ENCODE results near the gene CEP78.

The CEP78 gene

DNA sequence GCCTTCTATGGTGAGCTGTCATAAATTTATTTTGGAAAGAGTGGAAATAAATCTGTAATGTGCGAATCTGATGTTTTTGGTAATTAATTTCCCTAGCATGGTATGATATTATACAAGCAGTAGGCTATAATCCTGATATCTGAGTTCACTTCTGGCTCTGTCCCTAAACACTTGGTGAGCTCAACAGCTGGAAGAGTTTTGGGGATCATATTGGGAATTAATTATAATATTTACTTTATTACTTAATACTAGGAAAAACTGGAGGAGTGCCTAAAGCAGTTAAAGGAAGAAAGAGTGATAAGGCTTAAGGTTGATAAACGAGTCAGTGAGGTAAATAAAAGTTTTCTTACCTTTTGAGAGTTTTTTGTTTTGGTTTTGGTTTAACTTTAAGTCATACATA is 26.8 kb downstream of the CEP78 start:
- H3K79me2 ChIP-seq (ENCODE audit: control insufficient read depth, insufficient read depth, low read length), result no peaks in the 10 kb centered on the region
- H4K5ac ChIP-seq (ENCODE audit: low read length), result no peak overlapping the region
- no peak overlapping the region for H3K9ac ChIP-seq (ENCODE audit: low read length)
- no peaks in the 10 kb centered on the region for H3K36me3 ChIP-seq (ENCODE audit: control insufficient read depth, insufficient read depth, low read length)
- no peak overlapping the region for H2AK5ac ChIP-seq (ENCODE audit: low read length)
- H3K56ac ChIP-seq (ENCODE audit: low read length), result no peak overlapping the region
- H2BK5ac ChIP-seq (ENCODE audit: low read length), result no peak overlapping the region
- no peak overlapping the region for H3K23ac ChIP-seq (ENCODE audit: low read length)
- H3K4ac ChIP-seq (ENCODE audit: low read depth, low read length), result no peak overlapping the region
- no peaks in the 10 kb centered on the region for H3K4me1 ChIP-seq (ENCODE audit: control insufficient read depth, low read depth, low read length)
- WGBS (ENCODE audit: extremely low coverage, insufficient coverage, low lambda C conversion rate), result no CpG with 5 or more reads among the region's 2 CpGs
- H2BK15ac ChIP-seq (replicated peaks; ENCODE audit: low read depth), result no peak overlapping the region
- H4K8ac ChIP-seq (ENCODE audit: low read depth, low read length), result no peak overlapping the region
- no peaks in the 10 kb centered on the region for H3K27me3 ChIP-seq (ENCODE audit: insufficient read depth, low read length, poor library complexity)
- H2BK120ac ChIP-seq (ENCODE audit: low read depth, low read length), result no peak overlapping the region
- H3K4me2 ChIP-seq (ENCODE audit: low read length), result no peak overlapping the region
- H3K4me3 ChIP-seq (ENCODE audit: low read length), result no peak overlapping the region
- DNase-seq, result no peak
- no peak overlapping the region for H3K18ac ChIP-seq (ENCODE audit: low read length)
- H3K27ac ChIP-seq (ENCODE audit: low read depth, low read length), result no peak overlapping the region
- no peaks in the 10 kb centered on the region for H3K79me1 ChIP-seq (ENCODE audit: low read length)

DNA sequence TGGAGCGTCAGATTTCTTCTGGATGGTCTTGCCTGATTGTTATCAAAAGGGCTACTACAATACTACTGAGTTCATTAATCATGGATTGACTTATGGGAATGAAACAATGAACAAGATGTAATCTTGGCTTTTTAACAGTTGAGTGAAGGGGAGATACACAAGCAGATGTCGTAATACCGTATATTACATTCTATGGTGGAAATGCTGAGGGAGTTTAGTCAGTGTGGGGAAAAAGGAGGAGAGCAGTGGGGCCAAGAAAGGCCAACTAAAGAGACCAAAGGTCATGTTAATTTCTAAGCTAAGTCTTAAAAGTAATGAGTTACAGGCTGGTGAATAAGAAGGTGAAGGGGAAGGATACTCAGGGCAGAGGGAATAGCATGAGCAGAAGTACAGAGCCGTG is 32.0 kb downstream of the CEP78 start:
- no peak overlapping the region for H2BK5ac ChIP-seq (ENCODE audit: low read length)
- no peak overlapping the region for H3K23ac ChIP-seq (ENCODE audit: low read length)
- WGBS (ENCODE audit: extremely low coverage, insufficient coverage, low lambda C conversion rate), result no CpG with 5 or more reads among the region's 4 CpGs
- no peak for DNase-seq
- no peaks in the 10 kb centered on the region for H3K4me1 ChIP-seq (ENCODE audit: control insufficient read depth, low read depth, low read length)
- H3K4me3 ChIP-seq (ENCODE audit: low read length), result no peak overlapping the region
- no peaks in the 10 kb centered on the region for H3K79me1 ChIP-seq (ENCODE audit: low read length)
- H3K27ac ChIP-seq (ENCODE audit: low read depth, low read length), result no peak overlapping the region
- H3K9ac ChIP-seq (ENCODE audit: low read length), result no peak overlapping the region
- no peak overlapping the region for H3K56ac ChIP-seq (ENCODE audit: low read length)
- H3K27me3 ChIP-seq (ENCODE audit: insufficient read depth, low read length, poor library complexity), result no peaks in the 10 kb centered on the region
- H3K4ac ChIP-seq (ENCODE audit: low read depth, low read length), result no peak overlapping the region
- no peak overlapping the region for H3K4me2 ChIP-seq (ENCODE audit: low read length)
- no peak overlapping the region for H4K8ac ChIP-seq (ENCODE audit: low read depth, low read length)
- no peaks in the 10 kb centered on the region for H3K79me2 ChIP-seq (ENCODE audit: control insufficient read depth, insufficient read depth, low read length)
- peaks cover 4% of the 10 kb centered on the region for H3K36me3 ChIP-seq (ENCODE audit: control insufficient read depth, insufficient read depth, low read length)
- H2AK5ac ChIP-seq (ENCODE audit: low read length), result no peak overlapping the region
- no peak overlapping the region for H3K18ac ChIP-seq (ENCODE audit: low read length)
- no peak overlapping the region for H2BK120ac ChIP-seq (ENCODE audit: low read depth, low read length)
- H4K5ac ChIP-seq (ENCODE audit: low read length), result no peak overlapping the region
- H2BK15ac ChIP-seq (replicated peaks; ENCODE audit: low read depth), result no peak overlapping the region

DNA sequence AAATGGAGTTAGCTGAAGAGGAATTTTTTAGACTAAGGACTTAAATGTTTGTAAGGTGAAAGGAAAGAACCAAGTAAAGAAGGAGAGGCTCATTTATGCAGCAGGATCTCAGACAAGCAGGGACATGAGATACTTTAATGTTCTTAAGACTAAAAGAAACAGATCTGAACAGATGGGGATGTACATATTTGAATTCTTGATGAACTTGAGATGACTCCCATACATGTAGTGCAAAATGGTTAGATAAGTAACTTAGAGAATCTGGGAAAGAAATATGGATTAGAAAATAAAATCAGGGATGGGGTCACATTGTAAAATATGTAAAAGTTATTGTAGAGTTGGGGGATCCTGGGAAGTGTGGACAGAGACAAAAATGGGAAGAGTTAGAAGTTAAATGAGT is 33.9 kb downstream of the CEP78 start:
- H3K79me1 ChIP-seq (ENCODE audit: low read length), result no peaks in the 10 kb centered on the region
- no peak overlapping the region for H3K27ac ChIP-seq (ENCODE audit: low read depth, low read length)
- H3K4me3 ChIP-seq (ENCODE audit: low read length), result no peak overlapping the region
- H3K36me3 ChIP-seq (ENCODE audit: control insufficient read depth, insufficient read depth, low read length), result peaks cover 4% of the 10 kb centered on the region
- H3K4ac ChIP-seq (ENCODE audit: low read depth, low read length), result no peak overlapping the region
- H4K8ac ChIP-seq (ENCODE audit: low read depth, low read length), result no peak overlapping the region
- no peak overlapping the region for H3K4me2 ChIP-seq (ENCODE audit: low read length)
- no peak overlapping the region for H3K56ac ChIP-seq (ENCODE audit: low read length)
- no peak for DNase-seq
- no peak overlapping the region for H2AK5ac ChIP-seq (ENCODE audit: low read length)
- no peak overlapping the region for H2BK5ac ChIP-seq (ENCODE audit: low read length)
- no peaks in the 10 kb centered on the region for H3K4me1 ChIP-seq (ENCODE audit: control insufficient read depth, low read depth, low read length)
- no peak overlapping the region for H2BK120ac ChIP-seq (ENCODE audit: low read depth, low read length)
- no peak overlapping the region for H3K18ac ChIP-seq (ENCODE audit: low read length)
- no peaks in the 10 kb centered on the region for H3K79me2 ChIP-seq (ENCODE audit: control insufficient read depth, insufficient read depth, low read length)
- H4K5ac ChIP-seq (ENCODE audit: low read length), result no peak overlapping the region
- no peaks in the 10 kb centered on the region for H3K27me3 ChIP-seq (ENCODE audit: insufficient read depth, low read length, poor library complexity)
- no peak overlapping the region for H3K9ac ChIP-seq (ENCODE audit: low read length)
- H2BK15ac ChIP-seq (replicated peaks; ENCODE audit: low read depth), result no peak overlapping the region
- no peak overlapping the region for H3K23ac ChIP-seq (ENCODE audit: low read length)

DNA sequence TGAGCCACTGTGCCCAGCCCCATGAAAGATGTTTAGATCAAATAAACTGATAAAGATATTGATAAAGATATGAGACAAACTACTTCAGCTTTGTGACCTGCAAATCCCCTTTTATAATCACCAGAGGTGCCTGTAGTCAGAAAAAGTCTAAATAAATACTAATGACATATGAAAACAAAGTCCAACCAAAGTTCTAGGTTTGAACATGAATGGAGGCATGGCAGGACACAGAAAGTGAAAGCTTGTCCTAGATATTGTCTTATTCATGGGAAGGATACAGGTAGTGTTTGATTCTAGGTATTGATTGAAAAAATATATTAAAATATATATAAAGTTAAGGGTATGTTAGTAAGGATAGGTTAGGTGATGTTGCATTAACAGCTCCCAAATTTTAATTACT is 36.4 kb downstream of the CEP78 start:
- H3K36me3 ChIP-seq (ENCODE audit: control insufficient read depth, insufficient read depth, low read length), result peaks cover 4% of the 10 kb centered on the region

DNA sequence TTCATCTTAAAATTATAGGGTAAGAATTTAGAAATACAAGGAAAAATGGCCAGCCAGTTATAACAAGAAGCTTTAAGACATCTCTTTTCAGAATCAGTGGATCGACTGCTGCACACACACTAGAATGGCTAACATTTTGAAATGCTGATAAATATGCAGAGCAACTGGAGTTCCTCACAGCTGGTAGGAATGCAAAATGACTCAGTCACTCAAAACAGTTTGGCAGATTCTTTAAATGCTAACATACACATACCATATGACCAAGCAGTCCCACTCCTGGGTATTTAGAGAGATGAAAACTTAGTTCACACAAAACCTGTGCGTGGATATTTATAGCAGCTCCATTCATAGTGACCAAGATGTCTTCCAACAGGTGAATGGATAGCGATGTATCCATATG is 37.9 kb downstream of the CEP78 start:
- Histone ChIP-seq H3K4me1 (ENCODE audit: control insufficient read depth, low read depth, low read length) (no peaks in the 10 kb centered on the region), H4K5ac (ENCODE audit: low read length) (no peak overlapping the region), H2BK5ac (ENCODE audit: low read length) (no peak overlapping the region), H3K4me3 (ENCODE audit: low read length) (no peak overlapping the region), H2AK5ac (ENCODE audit: low read length) (no peak overlapping the region), H3K18ac (ENCODE audit: low read length) (no peak overlapping the region), H3K27ac (ENCODE audit: low read depth, low read length) (no peak overlapping the region), H3K79me1 (ENCODE audit: low read length) (no peaks in the 10 kb centered on the region), H3K56ac (ENCODE audit: low read length) (no peak overlapping the region), H3K4me2 (ENCODE audit: low read length) (no peak overlapping the region), H2BK15ac (replicated peaks; ENCODE audit: low read depth) (no peak overlapping the region), H3K79me2 (ENCODE audit: control insufficient read depth, insufficient read depth, low read length) (no peaks in the 10 kb centered on the region), H3K36me3 (ENCODE audit: control insufficient read depth, insufficient read depth, low read length) (peaks cover 1% of the 10 kb centered on the region), H3K9ac (ENCODE audit: low read length) (no peak overlapping the region), H3K23ac (ENCODE audit: low read length) (no peak overlapping the region), H3K4ac (ENCODE audit: low read depth, low read length) (no peak overlapping the region), H2BK120ac (ENCODE audit: low read depth, low read length) (no peak overlapping the region), H3K27me3 (ENCODE audit: insufficient read depth, low read length, poor library complexity) (no peaks in the 10 kb centered on the region), H4K8ac (ENCODE audit: low read depth, low read length) (no peak overlapping the region)
- WGBS (ENCODE audit: extremely low coverage, insufficient coverage, low lambda C conversion rate), result no CpG with 5 or more reads among the region's 3 CpGs
- peak; percentile 30 for DNase-seq

More for the DNA sequence above, 36.4 kb downstream of the CEP78 start:
- H2BK120ac ChIP-seq (ENCODE audit: low read depth, low read length), result no peak overlapping the region
- no peaks in the 10 kb centered on the region for H3K27me3 ChIP-seq (ENCODE audit: insufficient read depth, low read length, poor library complexity)
- no peak overlapping the region for H3K4me2 ChIP-seq (ENCODE audit: low read length)
- H3K79me2 ChIP-seq (ENCODE audit: control insufficient read depth, insufficient read depth, low read length), result no peaks in the 10 kb centered on the region
- H3K4ac ChIP-seq (ENCODE audit: low read depth, low read length), result no peak overlapping the region
- H3K4me1 ChIP-seq (ENCODE audit: control insufficient read depth, low read depth, low read length), result no peaks in the 10 kb centered on the region
- DNase-seq, result no peak
- H3K9ac ChIP-seq (ENCODE audit: low read length), result no peak overlapping the region
- no peak overlapping the region for H3K18ac ChIP-seq (ENCODE audit: low read length)
- H3K79me1 ChIP-seq (ENCODE audit: low read length), result no peaks in the 10 kb centered on the region
- H2AK5ac ChIP-seq (ENCODE audit: low read length), result no peak overlapping the region
- no peak overlapping the region for H3K27ac ChIP-seq (ENCODE audit: low read depth, low read length)
- no peak overlapping the region for H4K8ac ChIP-seq (ENCODE audit: low read depth, low read length)
- no peak overlapping the region for H2BK15ac ChIP-seq (replicated peaks; ENCODE audit: low read depth)
- no peak overlapping the region for H4K5ac ChIP-seq (ENCODE audit: low read length)
- H3K56ac ChIP-seq (ENCODE audit: low read length), result no peak overlapping the region
- H3K4me3 ChIP-seq (ENCODE audit: low read length), result no peak overlapping the region
- no peak overlapping the region for H2BK5ac ChIP-seq (ENCODE audit: low read length)
- no peak overlapping the region for H3K23ac ChIP-seq (ENCODE audit: low read length)

DNA sequence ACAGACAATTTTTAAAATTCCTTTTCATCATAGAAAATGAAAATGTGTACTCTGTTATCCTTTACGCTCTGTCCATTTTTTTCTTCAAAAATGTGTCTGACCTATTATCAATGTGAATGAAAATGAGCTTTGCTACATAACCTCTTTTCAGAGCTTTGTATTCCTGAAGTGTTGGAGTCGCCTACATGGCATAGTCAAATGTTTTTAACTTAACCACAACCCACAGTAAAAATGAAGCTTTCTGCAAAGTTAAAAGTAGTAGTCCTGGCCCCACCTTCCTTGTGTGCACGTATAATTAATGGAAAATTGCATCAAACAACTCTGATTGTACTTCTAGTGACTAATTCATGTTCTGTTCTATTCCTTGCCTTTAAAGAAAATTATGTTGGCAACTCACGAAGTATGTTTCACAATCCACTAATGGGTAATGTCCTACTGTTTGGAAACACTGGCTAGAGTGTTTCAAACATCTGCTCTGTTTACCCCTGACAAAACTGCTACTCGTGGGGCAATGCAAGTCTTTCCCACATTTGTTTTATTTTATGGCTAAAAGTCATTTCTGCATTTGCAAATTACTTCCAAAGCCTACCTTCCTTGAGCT is 42.4 kb downstream of the CEP78 start:
- H2AK5ac ChIP-seq (ENCODE audit: low read length), result no peak overlapping the region
- H3K27ac ChIP-seq (ENCODE audit: low read depth, low read length), result no peak overlapping the region
- H3K79me1 ChIP-seq (ENCODE audit: low read length), result no peaks in the 10 kb centered on the region
- H3K18ac ChIP-seq (ENCODE audit: low read length), result no peak overlapping the region
- H3K4ac ChIP-seq (ENCODE audit: low read depth, low read length), result no peak overlapping the region
- H3K4me3 ChIP-seq (ENCODE audit: low read length), result no peak overlapping the region
- no peak overlapping the region for H3K9ac ChIP-seq (ENCODE audit: low read length)
- H4K8ac ChIP-seq (ENCODE audit: low read depth, low read length), result no peak overlapping the region
- no peak overlapping the region for H3K4me2 ChIP-seq (ENCODE audit: low read length)
- no peak overlapping the region for H3K23ac ChIP-seq (ENCODE audit: low read length)
- DNase-seq, result no peak
- no peak overlapping the region for H2BK15ac ChIP-seq (replicated peaks; ENCODE audit: low read depth)
- no peaks in the 10 kb centered on the region for H3K27me3 ChIP-seq (ENCODE audit: insufficient read depth, low read length, poor library complexity)
- no CpG with 5 or more reads among the region's 5 CpGs for whole genome bisulfite sequencing (ENCODE audit: extremely low coverage, insufficient coverage, low lambda C conversion rate)
- H2BK120ac ChIP-seq (ENCODE audit: low read depth, low read length), result no peak overlapping the region
- no peak overlapping the region for H4K5ac ChIP-seq (ENCODE audit: low read length)
- H3K4me1 ChIP-seq (ENCODE audit: control insufficient read depth, low read depth, low read length), result no peaks in the 10 kb centered on the region
- H3K36me3 ChIP-seq (ENCODE audit: control insufficient read depth, insufficient read depth, low read length), result no peaks in the 10 kb centered on the region
- H3K79me2 ChIP-seq (ENCODE audit: control insufficient read depth, insufficient read depth, low read length), result no peaks in the 10 kb centered on the region
- H3K56ac ChIP-seq (ENCODE audit: low read length), result no peak overlapping the region
- no peak overlapping the region for H2BK5ac ChIP-seq (ENCODE audit: low read length)
